Progenitor cell of endocrine pancreas (in vitro differentiated cells): ENCODE measurements around the gene BCL2L13. TPM values are rescaled to one million over a fixed set of nuclear protein-coding genes. Genes with fewer than 3 reads are reported as not detected.

Experiments
- DNase-seq: peaks from one replicate; pipeline ENCODE4 v3.0.0; 2021; ENCODE audit warnings: low spot score; ENCODE audit not compliant: unreplicated experiment
- H3K27ac Mint-ChIP-seq: 2 replicates; pipeline ENCODE4 v1.8.0; 2021; ENCODE audit warnings: mild to moderate bottlenecking, moderate library complexity, mixed read lengths
- H3K27me3 Mint-ChIP-seq: 2 replicates; pipeline ENCODE4 v1.8.0; 2021; ENCODE audit warnings: mixed read lengths
- H3K36me3 Mint-ChIP-seq: 2 replicates; pipeline ENCODE4 v1.8.0; 2022; ENCODE audit warnings: mixed read lengths; ENCODE audit not compliant: insufficient read depth
- H3K4me1 Mint-ChIP-seq: 2 replicates; pipeline ENCODE4 v1.8.0; 2021; ENCODE audit warnings: low read depth, mixed read lengths
- H3K4me3 Mint-ChIP-seq: 2 replicates; pipeline ENCODE4 v1.8.0; 2021; ENCODE audit warnings: low read depth, mild to moderate bottlenecking, moderate library complexity, mixed read lengths
- H3K9me3 Mint-ChIP-seq: 2 replicates; pipeline ENCODE4 v1.8.0; 2021; ENCODE audit warnings: low read depth, mixed read lengths
- CTCF ChIP-seq: fragments of 200-600 bp; sonication (generic); IDR thresholded peaks from one replicate; pipeline ENCODE4 v1.5.0; 2021; ENCODE audit warnings: antibody characterized with exemption, mild to moderate bottlenecking; ENCODE audit not compliant: unreplicated experiment
- long read RNA-seq: library from polyadenylated mRNA; unstranded; transcript quantifications from one replicate; pipeline ENCODE4 v2.0.0, GENCODE V29; 2020
- total RNA-seq: library from RNA; stranded (reverse); gene quantifications from 2 replicates; pipeline ENCODE4 v1.2.1, GENCODE V29; 2021

Gene BCL2L13
- total RNA-seq = 34.1 and 36.0 TPM in 2 replicates
- long read RNA-seq, full-length matches to known transcripts = 110 of 161 reads
- long read RNA-seq, partial matches to known transcripts = 23 of 161 reads
- long read RNA-seq, other reads (novel, unspliced or antisense) = 28 of 161 reads

DNA sequence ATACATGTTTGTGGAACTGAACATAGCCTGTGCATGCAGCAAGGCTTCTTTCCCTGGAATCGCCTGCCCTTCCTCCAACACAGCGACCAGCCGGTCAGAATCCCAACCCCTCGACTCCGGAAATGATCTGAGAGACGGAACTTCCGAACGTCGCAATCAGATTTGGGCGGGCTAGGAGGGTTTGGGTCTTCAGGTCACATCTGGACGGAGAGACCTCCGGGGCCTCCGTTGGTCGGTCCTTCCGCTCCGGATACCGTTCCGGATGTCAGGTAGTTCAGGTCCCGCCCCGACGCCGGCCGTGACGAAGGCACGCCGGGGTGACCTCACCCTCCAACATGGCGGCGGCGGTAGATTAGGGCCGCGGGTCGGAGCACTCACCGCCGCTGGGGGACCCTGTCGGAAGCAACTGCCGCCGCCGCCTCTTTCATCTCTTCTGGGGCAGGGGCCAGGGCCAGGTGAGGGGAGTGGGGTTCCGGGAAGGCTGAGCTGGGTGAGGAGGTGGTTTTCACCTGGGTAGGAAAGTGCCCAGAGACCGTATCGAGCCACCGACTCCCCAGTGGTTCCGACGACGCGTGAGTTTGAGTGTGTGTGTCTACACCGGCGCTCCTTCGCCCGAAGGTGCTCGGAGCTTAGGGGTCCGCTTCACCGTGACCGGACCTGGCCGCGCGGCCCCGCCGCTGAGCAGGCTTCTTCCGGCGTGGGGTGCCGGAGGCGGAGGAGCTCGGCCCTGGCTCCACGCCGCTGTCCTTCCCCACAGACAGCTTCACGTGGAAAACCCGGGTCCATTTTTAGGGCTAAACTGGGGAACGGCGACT lies at the start of gene BCL2L13:
Gene BCL2L13 (plus strand): TSS at position 326 of the 815 bp plus-strand sequence. CDS start 16,955 bp downstream, outside the sequence.
- Mint-ChIP-seq H3K27ac (peak within 1 kb of the TSS; percentile 99), H3K4me3 (peak within 1 kb of the TSS; percentile 82), H3K4me1 (peaks cover 10% of the 10 kb centered on the region), H3K27me3 (no peaks in the 10 kb centered on the region), H3K9me3 (no peaks in the 10 kb centered on the region), H3K36me3 (peaks cover 3% of the 10 kb centered on the region)
- TF ChIP-seq CTCF = no peak
- peak; percentile 77 for DNase-seq

DNA sequence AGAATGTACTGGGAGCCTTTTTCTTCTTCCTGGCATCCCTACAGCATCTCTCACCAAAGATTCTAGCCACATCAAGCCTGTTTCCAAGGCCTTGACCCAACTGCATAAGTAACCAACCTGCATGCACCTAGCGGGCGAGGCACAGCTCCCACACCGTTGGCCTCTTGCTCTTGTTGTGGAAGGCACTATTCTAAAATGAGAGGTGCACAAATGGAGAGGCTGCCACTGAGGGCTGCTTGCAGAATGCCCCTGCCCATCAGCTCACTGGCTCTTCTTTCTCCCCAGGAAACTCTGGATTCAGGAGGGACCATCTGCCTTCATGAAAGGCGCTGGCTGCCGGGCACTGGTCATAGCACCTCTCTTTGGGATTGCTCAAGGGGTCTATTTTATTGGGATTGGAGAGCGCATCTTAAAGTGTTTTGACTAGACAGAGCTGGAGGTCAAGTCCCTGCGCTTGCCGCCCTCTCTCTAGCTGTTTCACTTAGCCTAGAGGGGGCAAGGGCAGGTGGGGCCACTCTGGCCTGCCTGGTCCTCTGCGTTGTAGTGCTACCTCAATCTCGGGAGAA lies 48.7 kb upstream of the BCL2L13 start:
- Mint-ChIP-seq H3K4me3 (no peak overlapping the region), H3K27ac (no peak overlapping the region), H3K36me3 (peaks cover 8% of the 10 kb centered on the region), H3K4me1 (no peaks in the 10 kb centered on the region), H3K9me3 (no peaks in the 10 kb centered on the region), H3K27me3 (no peaks in the 10 kb centered on the region)
- TF ChIP-seq CTCF = no peak
- no peak for DNase-seq

- Mint-ChIP-seq H3K27me3 (no peaks in the 10 kb centered on the region), H3K27ac (peak overlapping the region; percentile 53), H3K4me3 (no peak overlapping the region), H3K9me3 (no peaks in the 10 kb centered on the region), H3K4me1 (no peaks in the 10 kb centered on the region), H3K36me3 (peaks cover 8% of the 10 kb centered on the region)
- TF ChIP-seq CTCF = no peak
- DNase-seq = no peak
These were observed 48.0 kb upstream of the BCL2L13 start for GRCh38 chr22:17590586-17590985.

DNA sequence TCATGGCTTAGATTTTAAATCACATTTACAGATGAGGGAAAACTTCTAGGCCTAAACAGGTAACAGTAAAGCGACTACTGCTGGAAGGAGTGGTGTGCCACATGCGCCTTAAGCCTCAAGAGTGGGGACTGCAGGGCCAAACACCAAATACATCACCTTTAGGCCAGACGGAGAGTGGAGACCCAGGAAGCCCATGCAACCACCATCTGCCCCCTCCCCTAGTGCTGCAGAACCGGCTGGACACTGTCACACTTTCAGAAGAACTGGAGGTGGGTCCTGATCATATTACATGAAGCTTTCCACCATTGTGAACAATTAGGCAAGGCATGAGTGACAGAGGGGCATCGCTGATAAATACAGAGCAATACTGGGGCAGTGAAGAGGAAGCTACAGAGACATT lies 46.4 kb upstream of the BCL2L13 start:
- H3K4me3 Mint-ChIP-seq = no peak overlapping the region
- TF ChIP-seq CTCF = no peak
- no peak overlapping the region for H3K27ac Mint-ChIP-seq
- no peaks in the 10 kb centered on the region for H3K27me3 Mint-ChIP-seq
- DNase-seq = no peak
- H3K4me1 Mint-ChIP-seq = no peaks in the 10 kb centered on the region
- H3K9me3 Mint-ChIP-seq = no peaks in the 10 kb centered on the region
- peaks cover 16% of the 10 kb centered on the region for H3K36me3 Mint-ChIP-seq

DNA sequence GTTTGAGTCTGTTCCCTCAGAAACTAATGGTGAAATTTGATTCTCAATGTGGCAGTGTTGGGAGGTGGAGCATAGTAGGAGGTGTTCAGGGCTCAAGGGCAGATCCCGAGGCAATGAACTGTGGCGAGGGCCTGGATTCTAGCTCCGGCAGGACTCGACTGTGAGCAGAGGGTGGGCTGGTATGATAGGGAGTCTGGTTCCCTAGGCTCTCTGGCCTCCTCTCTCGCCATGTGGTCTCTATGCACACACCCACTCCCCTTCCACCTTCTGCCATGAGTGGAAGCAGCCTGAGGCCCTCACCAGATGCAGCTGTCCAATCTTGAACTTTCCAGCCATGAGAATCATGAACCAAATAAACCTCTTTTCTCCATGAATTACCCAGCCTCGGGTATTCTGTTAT lies 42.3 kb upstream of the BCL2L13 start:
- H3K27ac Mint-ChIP-seq = no peak overlapping the region
- no peaks in the 10 kb centered on the region for H3K9me3 Mint-ChIP-seq

More for the DNA sequence above, 42.3 kb upstream of the BCL2L13 start:
- Mint-ChIP-seq H3K36me3 (peaks cover 29% of the 10 kb centered on the region), H3K27me3 (no peaks in the 10 kb centered on the region), H3K4me3 (no peak overlapping the region), H3K4me1 (no peaks in the 10 kb centered on the region)
- no peak for TF ChIP-seq CTCF
- DNase-seq = no peak
